ENCODE measurements around the gene PLOD3.

- TF ChIP-seq CTCF (conservative IDR thresholded peaks at IDR 0.05; ENCODE audit: low read length) (no peak), EZH2phosphoT487 (IDR thresholded peaks at IDR 0.05; ENCODE audit: borderline replicate concordance, low read depth, low read length) (no peak)
These were observed 53.1 kb downstream of the PLOD3 start for GRCh38 chr7:101164071-101164840.
